ENCODE measurements around the gene PACRG.
"Not testable (repeated sequence)": the region's sequence is repeated elsewhere in the genome, so short reads cannot be mapped to it uniquely, and the experiment has no call there.

PACRG gene

GRCh38 chr6:162727322-162728182 is at the start of gene PACRG, which contains the start of gene PRKN:
Gene PACRG, plus strand, starts transcription at chr6:162727974.
Gene PRKN, minus strand, starts transcription at chr6:162727766.
- peak; percentile 83 for FAIRE-seq

- not testable (repeated sequence) for FAIRE-seq
Observed at GRCh38 chr6:162678896-162679295, 48.9 kb upstream of the PACRG start.

GRCh38 chr6:162679681-162680080 is 48.1 kb upstream of the PACRG start:
- no peak for FAIRE-seq

- FAIRE-seq: no peak
Observed at GRCh38 chr6:162680367-162680766, 47.4 kb upstream of the PACRG start.

- FAIRE-seq: no peak
Observed at GRCh38 chr6:162680871-162681270, 46.9 kb upstream of the PACRG start.

GRCh38 chr6:162681447-162681846 is 46.3 kb upstream of the PACRG start:
- no peak for FAIRE-seq

- no peak for FAIRE-seq
Observed at GRCh38 chr6:162683135-162683534, 44.6 kb upstream of the PACRG start.

GRCh38 chr6:162684052-162684451 is 43.7 kb upstream of the PACRG start:
- no peak for FAIRE-seq

- no peak for FAIRE-seq
Observed at GRCh38 chr6:162684961-162685360, 42.8 kb upstream of the PACRG start.

GRCh38 chr6:162685586-162685985 is 42.2 kb upstream of the PACRG start:
- no peak for FAIRE-seq

- FAIRE-seq: no peak
Observed at GRCh38 chr6:162688751-162689345, 38.9 kb upstream of the PACRG start.

- no peak for FAIRE-seq
Observed at GRCh38 chr6:162690158-162690557, 37.6 kb upstream of the PACRG start.

GRCh38 chr6:162697872-162698403 is 29.8 kb upstream of the PACRG start:
- FAIRE-seq: no peak

- no peak for FAIRE-seq
Observed at GRCh38 chr6:162698440-162698839, 29.3 kb upstream of the PACRG start.

GRCh38 chr6:162699961-162700360 is 27.8 kb upstream of the PACRG start:
- no peak for FAIRE-seq

- no peak for FAIRE-seq
Observed at GRCh38 chr6:162700966-162701365, 26.8 kb upstream of the PACRG start.

- no peak for FAIRE-seq
Observed at GRCh38 chr6:162701551-162701950, 26.2 kb upstream of the PACRG start.

- FAIRE-seq: no peak
Observed at GRCh38 chr6:162702446-162702845, 25.3 kb upstream of the PACRG start.

- FAIRE-seq: no peak
Observed at GRCh38 chr6:162704001-162704400, 23.8 kb upstream of the PACRG start.

GRCh38 chr6:162705736-162706135 is 22.0 kb upstream of the PACRG start:
- FAIRE-seq: no peak

- FAIRE-seq: no peak
Observed at GRCh38 chr6:162706232-162706631, 21.5 kb upstream of the PACRG start.

GRCh38 chr6:162708971-162709370 is 18.8 kb upstream of the PACRG start:
- FAIRE-seq: no peak

GRCh38 chr6:162709431-162709830 is 18.3 kb upstream of the PACRG start:
- FAIRE-seq: no peak

GRCh38 chr6:162710419-162710818 is 17.4 kb upstream of the PACRG start:
- FAIRE-seq: no peak
